GM12864 (cell line): ENCODE results near the gene GMPPA.

Source experiments
- DNase-seq: peaks from one replicate; pipeline ENCODE4 v3.0.0-alpha.2; 2011; ENCODE audit warnings: low read depth
- H3K4me3 ChIP-seq: 2 replicates; pipeline ENCODE4 v1.5.1; 2011; ENCODE audit warnings: mild to moderate bottlenecking, low read depth, low read length, control low read depth
- CTCF ChIP-seq: IDR thresholded peaks from 2 replicates; pipeline ENCODE4 v1.5.1; 2011; ENCODE audit warnings: low read depth, mild to moderate bottlenecking, moderate library complexity, low read length, control low read depth, inconsistent platforms; ENCODE audit errors: missing control alignments

GMPPA gene

GRCh38 chr2:219475278-219475677, 23.4 kb upstream of the GMPPA start:
- no peak for DNase-seq
- H3K4me3 ChIP-seq = no peak overlapping the region
- no peak for TF ChIP-seq CTCF

DNA sequence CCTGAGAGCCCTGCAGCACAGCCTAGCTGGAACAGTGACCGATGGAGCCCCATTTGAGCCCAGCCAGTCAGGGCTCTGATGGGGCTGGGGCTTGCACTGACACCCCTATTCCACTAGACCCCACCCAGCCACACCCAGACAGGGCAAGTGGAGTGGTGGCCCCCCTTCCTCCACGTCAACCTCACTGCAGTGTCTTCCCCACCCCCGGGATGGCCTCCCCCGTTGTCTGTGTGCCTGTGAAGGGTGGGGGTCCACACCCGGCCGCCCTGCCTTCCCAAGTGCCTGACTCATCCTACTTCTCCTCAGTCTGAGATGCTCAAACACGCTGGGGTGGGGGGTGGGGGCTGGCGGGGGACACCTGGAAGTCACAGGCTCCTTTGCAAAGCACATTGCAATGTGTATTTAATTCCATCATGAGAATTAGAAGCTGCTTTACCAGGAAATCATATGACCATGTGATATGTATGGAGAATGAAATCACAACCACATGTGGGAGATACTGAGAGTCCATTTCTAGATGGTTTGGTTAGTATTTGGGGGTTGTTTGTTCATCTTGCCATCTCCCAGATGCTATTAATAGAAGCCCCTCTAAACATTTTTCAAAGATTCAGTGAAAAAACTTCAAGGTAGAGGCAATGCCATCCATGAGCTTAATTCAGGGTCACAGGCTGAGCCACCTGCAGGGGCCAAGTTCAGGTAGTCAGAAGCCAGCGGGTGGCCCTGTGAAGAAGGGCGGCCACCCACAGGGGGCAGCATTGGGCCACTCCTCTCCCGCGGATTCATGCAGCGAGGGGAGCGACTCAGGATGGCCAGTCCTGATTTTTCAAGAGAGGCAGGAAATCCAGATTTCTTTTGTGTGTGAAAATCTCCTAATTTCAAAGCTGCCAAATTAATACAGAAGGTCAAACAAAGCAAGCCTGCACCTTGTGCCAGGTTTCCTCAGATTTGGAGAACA, 22.7 kb upstream of the GMPPA start:
- peak; percentile 84 for TF ChIP-seq CTCF
- no peak for DNase-seq
- no peak overlapping the region for H3K4me3 ChIP-seq

DNA sequence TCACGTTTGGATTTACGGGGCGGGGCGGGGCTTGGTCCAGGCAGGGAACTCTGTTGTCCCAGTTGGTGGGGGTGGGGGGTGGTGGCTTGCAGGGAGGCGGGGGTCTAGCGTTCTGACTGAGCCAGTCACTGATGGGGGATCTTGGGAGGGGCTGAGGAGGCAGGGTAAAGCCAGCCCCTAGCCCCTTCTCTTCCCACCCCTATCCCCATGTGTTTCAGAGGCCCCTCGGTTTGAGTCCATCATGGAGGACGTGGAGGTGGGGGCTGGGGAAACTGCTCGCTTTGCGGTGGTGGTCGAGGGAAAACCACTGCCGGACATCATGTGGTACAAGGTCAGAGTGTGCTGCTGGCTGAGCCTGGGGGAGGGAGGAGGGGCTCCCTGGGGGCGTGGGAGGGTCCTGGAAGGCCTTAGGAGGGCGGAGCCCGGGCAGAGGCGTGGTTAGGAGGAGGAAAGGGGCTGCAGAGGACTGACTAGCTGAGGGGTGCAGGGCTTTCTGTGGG, 22.0 kb upstream of the GMPPA start:
- DNase-seq = no peak
- no peak for TF ChIP-seq CTCF
- H3K4me3 ChIP-seq = no peak overlapping the region

DNA sequence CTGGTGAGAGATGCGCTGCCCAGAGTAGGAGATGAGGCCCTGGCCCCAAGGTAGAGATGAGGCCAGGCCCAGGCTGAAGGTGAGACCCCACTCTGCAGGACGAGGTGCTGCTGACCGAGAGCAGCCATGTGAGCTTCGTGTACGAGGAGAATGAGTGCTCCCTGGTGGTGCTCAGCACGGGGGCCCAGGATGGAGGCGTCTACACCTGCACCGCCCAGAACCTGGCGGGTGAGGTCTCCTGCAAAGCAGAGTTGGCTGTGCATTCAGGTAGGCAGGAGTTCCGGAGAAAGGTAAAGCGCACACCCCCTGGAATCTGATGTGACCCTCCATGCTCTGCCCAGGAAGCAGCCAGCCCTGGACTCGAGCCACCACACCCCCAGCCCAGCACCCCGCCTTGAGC, 21.5 kb upstream of the GMPPA start:
- no peak for TF ChIP-seq CTCF
- no peak overlapping the region for H3K4me3 ChIP-seq
- DNase-seq = no peak

GRCh38 chr2:219477815-219478214, 20.9 kb upstream of the GMPPA start:
- no peak for DNase-seq
- no peak overlapping the region for H3K4me3 ChIP-seq
- TF ChIP-seq CTCF = no peak

DNA sequence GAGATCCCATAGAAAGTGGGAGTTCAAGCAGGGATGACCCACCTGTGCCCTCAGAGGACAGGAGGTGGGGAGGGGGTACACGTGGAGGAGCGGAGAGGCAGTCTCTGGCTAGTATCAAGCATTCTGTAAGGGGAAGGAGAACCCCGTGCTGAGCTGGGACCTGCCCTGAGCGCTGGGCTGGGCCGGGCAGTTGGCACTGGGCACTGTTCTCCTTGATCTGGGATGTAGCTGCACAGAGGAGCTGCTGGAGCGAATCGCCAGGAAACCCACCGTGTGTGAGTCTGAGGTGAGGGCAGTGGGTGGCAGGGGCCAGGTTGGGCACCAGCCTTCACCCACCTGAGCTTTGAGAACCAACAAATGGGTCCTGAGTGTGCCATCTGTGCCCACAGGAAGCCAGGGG, 19.8 kb upstream of the GMPPA start:
- no peak for TF ChIP-seq CTCF
- no peak overlapping the region for H3K4me3 ChIP-seq
- no peak for DNase-seq

GRCh38 chr2:219480004-219480403, 18.7 kb upstream of the GMPPA start:
- DNase-seq = no peak
- no peak for TF ChIP-seq CTCF
- H3K4me3 ChIP-seq = no peak overlapping the region
